Epidermal melanocyte (primary cell): ENCODE measurements around the gene OR51E1.

Source experiments
- DNase-seq: peaks from one replicate; pipeline ENCODE4 v3.0.0; 2011; ENCODE audit warnings: low spot score; ENCODE audit not compliant: insufficient read length

Gene OR51E1, protein sequence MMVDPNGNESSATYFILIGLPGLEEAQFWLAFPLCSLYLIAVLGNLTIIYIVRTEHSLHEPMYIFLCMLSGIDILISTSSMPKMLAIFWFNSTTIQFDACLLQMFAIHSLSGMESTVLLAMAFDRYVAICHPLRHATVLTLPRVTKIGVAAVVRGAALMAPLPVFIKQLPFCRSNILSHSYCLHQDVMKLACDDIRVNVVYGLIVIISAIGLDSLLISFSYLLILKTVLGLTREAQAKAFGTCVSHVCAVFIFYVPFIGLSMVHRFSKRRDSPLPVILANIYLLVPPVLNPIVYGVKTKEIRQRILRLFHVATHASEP

DNA sequence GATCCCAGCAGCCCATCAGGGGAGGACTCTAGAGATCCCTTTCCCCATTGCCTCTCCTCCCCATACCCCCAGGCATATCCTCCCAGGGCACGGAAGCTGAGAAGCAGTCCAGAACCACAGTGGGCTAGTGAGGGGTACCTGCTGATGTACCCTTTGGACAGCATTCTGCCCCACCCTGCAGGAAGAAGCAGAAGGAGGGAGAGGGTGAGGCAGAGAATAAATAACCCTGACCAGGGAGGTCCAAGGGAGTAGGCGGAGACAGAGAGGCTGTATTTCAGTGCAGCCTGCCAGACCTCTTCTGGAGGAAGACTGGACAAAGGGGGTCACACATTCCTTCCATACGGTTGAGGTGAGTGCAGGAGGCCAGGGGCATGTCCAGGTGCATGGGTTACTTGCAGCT, at the start of gene OR51E1:
TSS of gene OR51E1 (plus strand) at position 301 of the 400 bp plus-strand sequence. CDS start 8,545 bp downstream, outside the sequence.
- DNase-seq = no peak

DNA sequence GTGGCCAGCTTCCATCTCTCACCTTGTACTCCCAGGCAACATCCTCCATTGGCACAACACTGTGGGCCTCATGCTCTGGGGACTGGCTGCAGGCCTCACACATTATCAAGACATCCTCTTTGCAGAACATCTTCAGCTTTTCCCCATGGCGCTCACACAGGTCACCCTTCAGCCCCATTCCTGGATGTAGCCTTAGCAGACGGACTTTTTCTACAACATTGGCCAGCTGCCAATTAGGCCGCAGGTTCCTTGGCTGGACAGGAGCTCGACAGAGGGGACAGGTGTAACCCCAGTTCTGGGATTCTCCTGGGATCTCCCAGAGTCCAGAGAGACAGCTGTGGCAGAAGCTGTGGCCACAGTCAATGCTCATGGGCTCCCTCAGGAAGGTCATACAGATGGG, 38.7 kb upstream of the OR51E1 start:
- no peak for DNase-seq

DNA sequence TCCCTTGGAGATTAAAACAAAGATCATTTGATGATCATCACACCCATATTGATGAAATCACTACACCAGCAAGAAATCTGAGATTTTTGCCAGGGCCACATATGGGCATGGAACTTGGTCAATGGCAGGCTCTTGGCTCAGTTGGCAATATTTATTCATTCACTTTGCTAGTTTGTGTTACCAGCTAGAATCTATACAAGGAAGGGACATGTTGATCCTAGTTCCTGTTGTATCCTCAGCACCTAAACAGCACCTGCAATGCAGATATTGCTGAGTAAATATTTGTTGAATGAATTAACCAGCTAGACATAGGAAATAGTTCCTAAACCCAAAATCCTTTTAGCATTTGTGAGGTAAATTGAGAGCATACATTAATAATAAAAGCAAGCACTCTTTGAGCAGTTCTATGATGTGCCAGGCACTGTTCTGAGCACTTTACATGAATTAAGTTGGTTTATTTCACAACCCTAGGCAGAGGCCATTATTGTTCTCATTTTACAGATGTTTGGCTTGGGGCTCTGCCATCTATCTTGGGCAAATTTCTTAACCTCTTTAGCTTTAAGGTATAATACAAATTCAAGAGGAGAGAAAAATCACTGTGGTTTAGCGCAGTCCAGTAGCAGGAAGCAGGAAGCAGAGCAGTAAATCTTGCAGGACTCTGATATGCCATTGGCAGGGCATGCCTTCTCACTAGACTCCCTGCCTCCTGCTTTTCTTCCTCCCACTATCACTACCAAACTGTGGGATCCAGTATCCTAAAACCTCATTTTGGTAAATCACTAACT, 37.4 kb upstream of the OR51E1 start:
- DNase-seq = no peak

DNA sequence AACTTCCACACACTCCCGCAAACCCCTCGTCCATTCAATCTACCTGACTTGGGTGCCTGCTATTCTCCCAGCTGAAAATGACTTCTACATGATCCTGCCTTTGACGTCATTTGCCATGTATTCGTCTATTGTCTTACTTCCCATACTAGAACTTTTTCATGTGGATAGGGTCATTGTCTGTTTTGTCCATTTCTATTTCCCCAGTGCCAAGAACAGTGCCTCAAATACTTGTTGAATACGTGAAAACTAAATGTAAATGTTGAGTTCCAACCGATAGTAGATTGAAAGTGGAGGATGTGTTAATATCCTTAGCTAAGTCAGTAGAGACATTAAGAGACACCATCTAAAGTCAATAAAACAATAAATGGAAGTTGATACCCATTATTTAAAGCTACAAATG, 36.7 kb upstream of the OR51E1 start:
- no peak for DNase-seq

DNA sequence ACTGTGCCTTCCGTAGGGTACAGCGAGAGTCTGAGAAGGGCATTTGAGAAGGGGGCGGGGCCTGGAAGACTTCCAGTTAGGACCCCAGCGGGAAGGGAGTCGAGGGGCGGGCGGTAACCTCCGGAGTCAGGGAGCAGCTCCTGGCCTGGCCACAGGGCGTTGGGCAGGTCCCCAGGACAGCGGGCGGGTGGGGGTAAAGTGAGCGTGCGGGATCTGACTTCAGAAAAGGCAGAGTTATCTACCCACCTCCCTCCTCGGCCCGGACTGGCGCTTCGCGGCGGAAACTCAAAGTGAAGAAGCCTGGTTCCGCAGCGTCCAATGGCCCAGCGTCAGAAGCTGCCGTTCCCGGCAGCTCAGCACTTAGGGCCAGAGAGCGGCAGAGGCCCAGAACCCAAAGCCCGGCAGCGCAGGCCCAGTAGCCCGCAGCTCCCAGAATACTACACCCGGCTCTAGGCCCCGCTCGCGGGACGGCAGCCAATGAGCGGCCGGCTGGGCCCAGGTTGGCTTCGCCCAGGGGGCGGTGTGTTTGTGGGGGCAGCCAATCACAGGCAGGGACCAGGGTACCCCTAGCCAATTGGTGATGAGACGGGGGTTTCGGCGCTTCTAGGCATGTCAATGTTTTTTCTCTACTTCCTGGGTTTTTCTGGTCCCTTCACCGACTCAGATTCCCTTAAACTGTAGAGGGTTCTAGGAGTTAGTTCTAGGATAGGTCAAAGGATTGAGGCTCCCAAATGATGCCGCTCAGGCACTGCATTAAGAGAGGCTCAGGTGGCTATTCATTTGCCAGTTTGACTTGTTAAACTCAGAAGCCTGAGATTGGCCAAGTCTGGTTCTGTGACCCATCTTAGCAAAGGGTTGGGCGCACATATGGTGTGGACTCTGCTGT, 35.8 kb upstream of the OR51E1 start, which contains the start of gene TRIM68:
TSS of gene TRIM68 (minus strand) at position 451 of the 886 bp plus-strand sequence. CDS start 2,727 bp downstream, outside the sequence.
- peak; percentile 94 for DNase-seq

DNA sequence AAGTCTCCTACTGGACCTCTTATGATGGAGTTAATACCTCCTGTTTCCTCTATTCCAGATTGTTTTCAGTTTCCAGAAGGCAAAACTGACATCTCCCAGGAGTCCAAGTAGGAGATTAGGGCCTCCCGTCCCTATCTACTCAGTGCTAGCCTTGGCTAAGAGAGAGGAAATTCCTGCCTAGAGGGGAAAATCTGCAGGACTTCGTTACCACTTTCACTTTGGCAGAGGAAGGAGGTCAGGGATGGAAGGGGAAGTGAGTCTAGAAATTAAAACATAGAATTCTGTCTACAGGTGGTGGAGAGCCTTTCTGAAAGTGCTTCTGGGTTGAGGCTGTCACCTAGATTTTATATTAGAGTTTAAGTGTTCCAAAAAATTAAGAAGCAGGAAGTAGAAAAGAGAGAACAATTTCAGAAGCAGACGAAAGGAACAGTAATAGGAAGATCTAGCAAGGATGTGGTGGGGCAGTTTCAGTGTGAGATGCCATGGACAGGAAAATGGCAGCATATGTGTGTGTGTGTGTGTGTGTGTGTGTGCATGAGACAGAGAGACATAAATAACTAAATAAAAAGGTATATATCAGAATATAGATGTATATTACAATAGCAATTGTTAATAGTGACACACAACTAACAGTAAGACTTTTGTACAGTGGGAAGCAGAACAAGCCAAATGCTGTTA, 33.4 kb upstream of the OR51E1 start:
- DNase-seq = no peak

DNA sequence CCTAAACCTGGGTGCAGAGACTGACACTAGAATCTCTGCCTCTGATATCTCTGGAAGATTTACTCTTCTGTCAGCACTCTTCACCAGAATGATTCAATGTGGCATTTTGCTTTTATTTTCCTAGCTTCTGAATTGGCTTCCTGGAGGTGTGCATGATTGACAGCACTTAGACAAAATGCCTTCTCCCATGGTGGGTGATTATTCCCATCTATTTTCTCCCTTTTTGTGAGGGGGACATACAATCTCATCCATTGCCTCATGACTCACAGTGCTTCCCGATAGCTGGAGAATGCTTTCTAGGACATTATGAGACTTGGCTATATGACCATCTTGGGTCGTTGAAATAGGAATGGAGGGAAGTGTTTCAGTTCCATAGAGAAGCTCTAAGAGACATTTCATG, 31.8 kb upstream of the OR51E1 start:
- DNase-seq = no peak

DNA sequence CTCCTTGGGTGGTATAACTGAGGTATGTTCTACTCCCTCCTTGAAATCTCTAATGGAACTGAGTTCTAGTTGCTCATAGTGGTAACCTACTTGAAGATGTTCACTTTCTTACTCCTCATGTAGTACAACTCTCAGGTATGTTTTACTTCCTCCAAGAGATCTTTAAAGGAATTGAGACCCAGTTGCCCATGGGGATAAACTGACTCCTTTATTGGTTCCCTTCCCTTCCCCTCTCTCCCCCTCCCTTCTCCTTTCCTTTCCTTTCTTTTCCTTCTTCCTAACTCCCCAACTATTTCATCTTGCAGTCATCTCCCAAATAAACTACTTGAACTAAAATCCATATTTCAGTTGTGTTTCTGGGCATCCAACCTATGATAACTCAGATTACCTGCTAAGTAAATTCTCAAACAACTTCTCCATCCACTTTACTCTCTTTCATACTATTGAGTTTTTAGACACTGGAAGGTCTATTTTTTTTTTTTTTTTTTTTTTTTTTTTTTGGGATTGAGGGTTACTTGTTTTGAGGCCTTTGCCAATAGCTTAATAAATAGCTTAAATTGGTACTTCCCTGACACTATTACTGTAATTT, 27.8 kb upstream of the OR51E1 start:
- DNase-seq = no peak

DNA sequence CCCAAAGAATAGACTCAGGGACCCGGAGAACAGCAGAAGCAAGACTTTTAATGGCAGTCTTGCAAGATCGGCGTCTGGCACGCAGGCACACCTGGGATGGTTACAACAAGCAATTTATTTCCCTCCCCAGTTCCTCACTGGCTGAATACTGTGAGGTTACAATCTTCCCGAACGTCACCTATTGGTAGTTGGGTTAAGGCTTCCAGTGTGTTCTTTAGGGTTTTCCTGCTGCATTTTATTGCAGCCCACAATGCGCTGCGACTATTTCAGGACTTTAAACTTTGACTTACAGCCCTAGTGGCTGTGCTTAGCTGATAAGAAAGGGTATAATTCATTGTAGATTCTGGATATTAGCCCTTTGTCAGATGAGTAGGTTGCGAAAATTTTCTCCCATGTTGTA, 24.3 kb upstream of the OR51E1 start:
- DNase-seq = no peak

DNA sequence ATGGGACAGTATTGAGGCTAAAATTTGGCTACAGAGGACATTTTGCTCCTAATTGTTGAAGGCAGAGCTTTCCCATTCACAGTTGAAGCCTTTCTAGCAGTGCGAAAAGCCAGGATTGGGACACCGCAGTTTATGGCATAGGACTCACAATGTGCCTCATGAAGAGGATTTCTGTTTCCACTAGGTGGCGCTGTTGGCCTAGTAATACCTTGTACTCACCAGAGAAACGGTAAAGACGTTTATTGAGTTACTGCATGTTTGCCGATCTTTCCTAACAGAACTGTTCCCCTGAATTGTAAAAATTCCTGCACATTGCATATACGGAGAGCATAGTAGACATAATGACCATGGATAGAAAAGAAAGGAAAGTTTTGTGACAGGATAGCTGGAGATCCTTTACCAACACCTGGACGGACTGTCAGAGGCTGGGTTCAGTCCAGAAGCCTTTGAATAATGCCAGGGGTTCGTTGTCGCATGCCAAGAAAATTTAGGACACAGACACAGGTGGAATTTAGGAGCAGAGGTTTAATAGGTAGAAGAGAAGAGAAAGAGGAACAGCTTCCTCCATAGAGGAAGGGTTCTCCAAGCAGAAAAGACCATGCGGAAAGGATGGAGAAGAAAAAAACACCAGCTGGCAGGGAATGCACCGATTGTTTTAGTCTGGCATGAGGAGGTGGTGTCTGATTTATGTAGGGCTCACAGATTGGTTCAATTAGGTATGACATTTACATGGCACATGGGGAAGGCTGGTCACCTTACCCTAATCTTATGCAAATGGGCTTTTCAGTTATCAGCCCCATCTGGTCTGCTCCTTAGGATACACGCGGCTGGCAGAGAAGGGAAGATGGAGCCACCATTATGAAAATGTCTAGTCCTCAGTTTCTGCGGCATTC, 17.3 kb upstream of the OR51E1 start:
- no peak for DNase-seq

DNA sequence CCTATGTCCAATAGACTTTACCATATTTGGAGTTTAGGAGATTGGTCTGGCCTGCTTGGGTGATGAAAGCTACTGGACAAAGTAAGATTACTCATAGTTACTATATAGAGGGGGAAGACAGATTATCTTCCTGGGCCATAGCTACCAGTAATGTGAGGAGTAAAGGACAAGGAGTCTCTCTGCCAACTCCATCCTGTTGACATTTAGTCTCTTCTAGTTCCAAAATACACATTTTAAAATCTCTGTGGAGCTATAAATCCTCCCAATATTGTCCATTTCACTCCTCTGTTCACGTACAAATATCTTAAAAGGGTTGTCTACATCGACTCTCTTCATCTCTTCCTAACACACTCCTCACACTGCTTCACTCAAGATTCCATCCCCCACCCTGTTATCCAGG, 7.6 kb upstream of the OR51E1 start:
- no peak for DNase-seq

DNA sequence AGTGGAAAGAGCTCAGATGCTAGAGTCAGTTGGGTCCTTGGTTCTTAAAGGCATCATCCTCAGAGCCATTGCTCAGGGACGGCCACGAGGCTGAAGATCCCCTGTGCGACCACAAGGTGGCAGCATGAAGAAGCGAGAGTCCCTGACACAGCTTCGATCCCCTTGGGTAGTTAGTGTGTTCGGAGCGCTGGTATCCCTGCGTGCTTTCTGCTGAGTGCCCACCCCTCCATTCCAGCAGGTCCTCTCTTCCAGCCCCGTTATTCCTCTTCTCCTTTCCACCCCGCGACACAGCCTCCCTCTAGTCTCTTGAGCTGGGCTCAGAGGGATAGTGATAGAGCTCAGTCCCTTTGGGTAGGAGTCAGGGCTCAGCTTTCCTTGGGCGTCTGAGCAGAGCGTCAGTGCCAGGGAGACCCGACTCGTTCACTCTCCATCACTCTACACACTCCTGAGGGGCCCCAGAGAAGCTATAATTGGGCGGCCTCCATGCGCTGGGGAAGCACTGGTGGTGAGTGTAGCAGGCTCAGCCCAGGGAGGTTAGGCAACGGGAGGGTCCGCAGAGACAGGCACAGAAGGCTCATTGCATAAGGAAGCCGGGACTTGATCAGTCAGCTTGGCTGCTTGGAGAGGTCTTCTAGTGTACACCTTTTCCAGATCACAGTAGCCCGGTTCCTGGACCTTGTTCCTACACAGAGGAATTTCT, 6.7 kb upstream of the OR51E1 start, which contains the start of gene OR51D1:
TSS of gene OR51D1 (plus strand) at position 516 of the 700 bp plus-strand sequence. CDS start 2,314 bp downstream, outside the sequence.
- peak; percentile 61 for DNase-seq

DNA sequence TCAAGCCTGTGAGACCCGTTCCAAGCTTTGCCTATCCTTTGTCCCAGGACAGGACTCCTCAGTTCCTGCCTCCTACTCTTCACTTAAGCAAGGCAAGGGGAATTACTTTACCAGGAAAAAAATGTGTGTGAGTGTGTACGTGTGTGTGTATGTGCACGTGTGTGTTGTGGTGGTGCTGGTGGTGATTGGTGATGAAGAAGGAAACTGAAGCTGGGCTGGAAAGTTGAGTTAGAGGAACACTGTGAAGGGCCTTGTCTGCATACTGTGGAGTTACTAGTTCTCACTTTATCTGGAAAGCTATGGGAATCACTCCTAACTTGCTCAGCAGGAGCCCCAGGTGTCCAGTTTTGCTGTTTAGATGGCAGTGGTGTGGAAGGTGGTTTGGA, 6.1 kb upstream of the OR51E1 start:
- no peak for DNase-seq

DNA sequence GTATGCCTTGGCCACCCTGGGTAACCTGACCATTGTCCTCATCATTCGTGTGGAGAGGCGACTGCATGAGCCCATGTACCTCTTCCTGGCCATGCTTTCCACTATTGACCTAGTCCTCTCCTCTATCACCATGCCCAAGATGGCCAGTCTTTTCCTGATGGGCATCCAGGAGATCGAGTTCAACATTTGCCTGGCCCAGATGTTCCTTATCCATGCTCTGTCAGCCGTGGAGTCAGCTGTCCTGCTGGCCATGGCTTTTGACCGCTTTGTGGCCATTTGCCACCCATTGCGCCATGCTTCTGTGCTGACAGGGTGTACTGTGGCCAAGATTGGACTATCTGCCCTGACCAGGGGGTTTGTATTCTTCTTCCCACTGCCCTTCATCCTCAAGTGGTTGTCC, 3.9 kb upstream of the OR51E1 start:
- no peak for DNase-seq

DNA sequence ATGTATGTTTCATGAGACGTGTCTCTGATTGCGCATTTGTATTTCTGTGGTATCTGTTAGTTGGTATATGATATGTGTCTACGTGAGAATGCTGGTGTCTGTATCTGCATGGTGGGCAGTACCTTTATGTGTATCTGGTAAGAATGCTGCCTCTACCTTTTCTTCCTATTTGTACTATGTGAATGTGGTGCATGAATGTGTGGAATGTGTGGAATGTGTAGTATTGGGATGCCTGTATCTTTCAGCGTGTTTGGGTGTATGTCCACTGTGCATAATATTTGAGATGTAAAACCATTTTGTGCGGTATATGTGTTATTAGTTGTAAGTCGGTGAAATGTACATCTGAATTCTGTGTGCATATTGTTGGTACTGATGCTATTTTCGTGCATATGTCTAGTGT, 2.3 kb upstream of the OR51E1 start:
- no peak for DNase-seq

DNA sequence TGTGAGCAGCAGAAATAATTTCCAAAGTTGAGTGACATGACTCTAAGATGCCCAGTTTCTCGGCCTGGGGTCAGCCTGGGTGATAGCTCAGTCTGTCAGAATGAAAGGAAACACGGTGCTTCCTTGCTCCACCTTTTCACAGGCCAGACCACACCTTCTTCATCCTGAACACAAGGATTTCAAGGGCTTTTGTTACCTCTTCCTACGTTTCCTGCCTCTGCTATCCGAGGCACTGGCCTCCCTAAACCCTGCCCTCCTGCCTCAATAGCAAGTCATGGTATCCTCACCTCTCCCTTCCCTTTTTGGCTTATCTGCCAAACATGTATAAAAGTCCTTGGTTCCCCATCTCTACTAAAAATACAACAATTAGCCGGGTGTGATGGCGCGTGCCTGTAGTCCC, 1.7 kb upstream of the OR51E1 start:
- no peak for DNase-seq

DNA sequence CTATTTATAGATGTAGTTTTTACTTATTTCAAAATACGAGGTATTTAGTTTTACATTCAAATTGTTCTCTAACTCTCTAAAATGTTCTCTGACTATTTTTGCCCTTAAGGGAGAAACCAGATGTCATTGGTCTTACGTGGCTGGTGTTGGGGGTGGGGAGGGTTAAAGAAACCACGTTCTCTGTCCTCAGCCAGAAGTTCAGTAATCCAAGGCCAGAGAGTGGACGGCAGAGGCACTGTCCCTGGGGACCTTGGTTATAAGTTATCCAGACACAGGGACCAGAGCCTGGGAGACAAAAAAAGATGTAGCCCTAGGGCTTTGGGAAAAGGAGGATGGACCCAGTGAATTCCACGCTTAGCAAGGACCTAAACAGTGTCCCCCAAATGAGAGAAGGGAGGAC, 706 bp upstream of the OR51E1 start:
- DNase-seq = no peak

DNA sequence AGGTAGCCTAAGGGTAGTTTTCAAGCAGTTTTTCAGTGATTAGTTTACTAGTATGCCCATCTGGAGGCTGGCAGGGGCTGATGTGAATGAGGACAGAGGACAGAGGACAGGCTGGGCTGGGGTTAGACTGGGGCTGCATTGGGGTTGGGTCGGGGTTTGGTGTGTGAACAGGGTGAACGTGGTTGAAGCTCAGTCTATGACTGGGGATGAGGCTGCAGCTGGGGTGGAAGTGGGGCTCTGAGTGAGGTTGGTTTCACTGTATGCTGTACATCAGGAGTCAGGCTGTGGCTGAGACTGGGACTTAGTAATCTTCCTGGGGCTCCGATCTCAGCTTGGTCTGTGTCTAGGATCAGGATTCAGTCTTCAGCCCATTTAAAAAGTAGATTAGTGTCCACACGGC, 451 bp downstream of the OR51E1 start:
- no peak for DNase-seq

DNA sequence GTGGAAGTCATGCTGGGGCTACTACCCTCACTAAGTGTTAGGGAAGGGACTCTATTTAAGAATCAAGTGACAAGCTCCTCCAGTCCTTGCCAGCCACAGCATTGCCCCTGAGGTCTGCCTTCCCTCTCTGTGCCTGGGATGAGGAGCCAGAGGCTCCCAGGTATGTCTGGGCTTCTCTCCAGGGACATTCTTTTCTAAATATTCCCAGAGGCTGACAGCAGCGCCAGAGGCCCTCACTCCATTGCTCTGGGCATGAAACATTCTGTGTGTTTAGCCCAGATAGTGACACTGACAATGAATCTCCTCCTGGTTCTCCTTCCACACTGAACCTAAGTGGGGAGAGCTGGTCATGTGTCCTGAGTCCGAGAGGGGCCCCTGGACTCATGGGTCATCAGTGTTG, 2.2 kb downstream of the OR51E1 start:
- DNase-seq = no peak
